HTR-8/SVneo (cell line): ENCODE measurements around the gene MYBL2.

Experiments used
- DNase-seq: peaks from one replicate; pipeline ENCODE4 v3.0.0; 2011; ENCODE audit warnings: low spot score, mixed read lengths; ENCODE audit not compliant: insufficient read length
- FAIRE-seq: peaks from 2 replicates; lab custom pipeline; 2011; peaks lifted over from hg19 to GRCh38; lab: Jason Lieb, UNC

The MYBL2 gene

GRCh38 chr20:43681468-43681942 lies 14.6 kb downstream of the MYBL2 start:
- DNase-seq (no peak), FAIRE-seq (peak; percentile 80)

GRCh38 chr20:43681991-43682410 lies 15.1 kb downstream of the MYBL2 start:
- FAIRE-seq (no peak), DNase-seq (no peak)

- DNase-seq, result no peak
- no peak for FAIRE-seq
Measured at GRCh38 chr20:43682446-43682845, 15.5 kb downstream of the MYBL2 start.

- DNase-seq, result no peak
- no peak for FAIRE-seq
Measured at GRCh38 chr20:43686820-43687219, 19.9 kb downstream of the MYBL2 start.

- no peak for DNase-seq
- FAIRE-seq, result no peak
Measured at GRCh38 chr20:43689165-43689564, 22.3 kb downstream of the MYBL2 start.

GRCh38 chr20:43690943-43691598 lies 24.2 kb downstream of the MYBL2 start:
- DNase-seq (no peak), FAIRE-seq (peak; percentile 62)

GRCh38 chr20:43691928-43692524 lies 25.1 kb downstream of the MYBL2 start:
- FAIRE-seq (peak; percentile 26), DNase-seq (peak; percentile 89)

GRCh38 chr20:43694763-43695162 lies 27.8 kb downstream of the MYBL2 start:
- no peak for DNase-seq
- FAIRE-seq, result peak; percentile 65

- DNase-seq, result no peak
- FAIRE-seq, result no peak
Measured at GRCh38 chr20:43695571-43695970, 28.7 kb downstream of the MYBL2 start.

GRCh38 chr20:43699941-43700565 lies 33.1 kb downstream of the MYBL2 start:
- DNase-seq (no peak), FAIRE-seq (no peak)

GRCh38 chr20:43700627-43701026 lies 33.7 kb downstream of the MYBL2 start:
- DNase-seq (no peak), FAIRE-seq (peak; percentile 95)

- FAIRE-seq, result no peak
- no peak for DNase-seq
Measured at GRCh38 chr20:43702502-43702901, 35.6 kb downstream of the MYBL2 start.

- FAIRE-seq (peak; percentile 59), DNase-seq (no peak)
Measured at GRCh38 chr20:43710370-43711044, 43.6 kb downstream of the MYBL2 start.

GRCh38 chr20:43711098-43711654 lies 44.3 kb downstream of the MYBL2 start:
- DNase-seq (no peak), FAIRE-seq (no peak)

GRCh38 chr20:43715044-43715443 lies 48.1 kb downstream of the MYBL2 start:
- peak; percentile 46 for FAIRE-seq
- no peak for DNase-seq

GRCh38 chr20:43715511-43715910 lies 48.6 kb downstream of the MYBL2 start:
- DNase-seq, result no peak
- peak; percentile 89 for FAIRE-seq

GRCh38 chr20:43716123-43716522 lies 49.2 kb downstream of the MYBL2 start:
- FAIRE-seq (peak; percentile 31), DNase-seq (no peak)

GRCh38 chr20:43716757-43717615 lies 50.1 kb downstream of the MYBL2 start:
- DNase-seq (no peak), FAIRE-seq (peak; percentile 83)

GRCh38 chr20:43717616-43717995 lies 50.7 kb downstream of the MYBL2 start:
- no peak for DNase-seq
- no peak for FAIRE-seq

- FAIRE-seq, result peak; percentile 80
- DNase-seq, result no peak
Measured at GRCh38 chr20:43720007-43720406, 53.1 kb downstream of the MYBL2 start.
